Stomach (tissue), 4 donors: ENCODE measurements around the gene B3GNT5.

ENCODE experiments used
- CTCF ChIP-seq, 7 experiments: fragments of 450-650 bp in 4 of 7; fragments of 200-600 bp in 3 of 7; sonication (generic) in 3 of 7; IDR thresholded peaks; one replicate each; pipeline ENCODE4 v1.5.1; 2016 to 2019; ENCODE audit warnings: antibody characterized with exemption in 7 of 7, control low read depth in 2 of 7, mild to moderate bottlenecking in 1 of 7
- POLR2A ChIP-seq, 4 donors: fragments of 450-650 bp; IDR thresholded peaks; one replicate each; pipeline ENCODE4 v1.6.1; 2016; ENCODE audit warnings: antibody characterized with exemption in 4 of 4, control low read depth in 2 of 4, mild to moderate bottlenecking in 1 of 4, moderate library complexity in 1 of 4
- POLR2AphosphoS5 ChIP-seq, 3 donors: sonication (generic); formaldehyde crosslinking; IDR thresholded peaks; one replicate each; pipeline ENCODE4 v1.6.1; 2016; ENCODE audit warnings: antibody characterized with exemption in 3 of 3

GRCh38 chr3:183310936-183311335 is 57.9 kb downstream of the B3GNT5 start:
- TF ChIP-seq POLR2A (IDR thresholded peaks at IDR 0.05) = no peak
- TF ChIP-seq POLR2AphosphoS5 (IDR thresholded peaks at IDR 0.05) = no peak
- TF ChIP-seq CTCF (IDR thresholded peaks at IDR 0.05) = no peak
